Parathyroid adenoma (tissue), 2 donors: ENCODE data around the gene TNNI3.

Source experiments
- H2AFZ ChIP-seq: fragments of 300-600 bp; sonication (generic); one replicate; pipeline ENCODE4 v1.7.0; 2017; ENCODE audit warnings: antibody characterized with exemption, mild to moderate bottlenecking
- H3K27ac ChIP-seq: fragments of 300-600 bp; sonication (generic); one replicate; pipeline ENCODE4 v1.7.0; 2017
- H3K27me3 ChIP-seq: fragments of 300-600 bp; sonication (generic); one replicate; pipeline ENCODE4 v1.7.0; 2017; ENCODE audit warnings: low read length; ENCODE audit not compliant: control insufficient read depth, insufficient read depth
- H3K36me3 ChIP-seq: fragments of 300-600 bp; sonication (generic); one replicate; pipeline ENCODE4 v1.7.0; 2017; ENCODE audit warnings: low read length; ENCODE audit not compliant: control insufficient read depth, insufficient read depth
- H3K4me1 ChIP-seq: fragments of 300-600 bp; sonication (generic); one replicate; pipeline ENCODE4 v1.7.0; 2017; ENCODE audit warnings: control low read depth
- H3K4me2 ChIP-seq: fragments of 300-600 bp; sonication (generic); one replicate; pipeline ENCODE4 v1.7.0; 2017; ENCODE audit warnings: low read length
- H3K4me3 ChIP-seq: fragments of 300-600 bp; sonication (generic); one replicate; pipeline ENCODE4 v1.7.0; 2017; ENCODE audit warnings: low read depth, low read length
- H3K79me2 ChIP-seq: fragments of 300-600 bp; sonication (generic); one replicate; pipeline ENCODE4 v1.7.0; 2017; ENCODE audit warnings: control low read depth
- H3K9ac ChIP-seq: fragments of 300-600 bp; sonication (generic); one replicate; pipeline ENCODE4 v1.7.0; 2017; ENCODE audit warnings: mild to moderate bottlenecking
- H3K9me3 ChIP-seq: fragments of 300-600 bp; sonication (generic); one replicate; pipeline ENCODE4 v1.7.0; 2017; ENCODE audit warnings: low read length; ENCODE audit not compliant: control insufficient read depth
- TF ChIP-seq, protein P1 (sequence below): fragments of 300-600 bp; sonication (generic); IDR thresholded peaks from one replicate; pipeline ENCODE4 v1.7.0; 2017; ENCODE audit warnings: antibody characterized with exemption, mild to moderate bottlenecking
- donor health status: primary hyperparathyroidism.

Gene TNNI3

DNA sequence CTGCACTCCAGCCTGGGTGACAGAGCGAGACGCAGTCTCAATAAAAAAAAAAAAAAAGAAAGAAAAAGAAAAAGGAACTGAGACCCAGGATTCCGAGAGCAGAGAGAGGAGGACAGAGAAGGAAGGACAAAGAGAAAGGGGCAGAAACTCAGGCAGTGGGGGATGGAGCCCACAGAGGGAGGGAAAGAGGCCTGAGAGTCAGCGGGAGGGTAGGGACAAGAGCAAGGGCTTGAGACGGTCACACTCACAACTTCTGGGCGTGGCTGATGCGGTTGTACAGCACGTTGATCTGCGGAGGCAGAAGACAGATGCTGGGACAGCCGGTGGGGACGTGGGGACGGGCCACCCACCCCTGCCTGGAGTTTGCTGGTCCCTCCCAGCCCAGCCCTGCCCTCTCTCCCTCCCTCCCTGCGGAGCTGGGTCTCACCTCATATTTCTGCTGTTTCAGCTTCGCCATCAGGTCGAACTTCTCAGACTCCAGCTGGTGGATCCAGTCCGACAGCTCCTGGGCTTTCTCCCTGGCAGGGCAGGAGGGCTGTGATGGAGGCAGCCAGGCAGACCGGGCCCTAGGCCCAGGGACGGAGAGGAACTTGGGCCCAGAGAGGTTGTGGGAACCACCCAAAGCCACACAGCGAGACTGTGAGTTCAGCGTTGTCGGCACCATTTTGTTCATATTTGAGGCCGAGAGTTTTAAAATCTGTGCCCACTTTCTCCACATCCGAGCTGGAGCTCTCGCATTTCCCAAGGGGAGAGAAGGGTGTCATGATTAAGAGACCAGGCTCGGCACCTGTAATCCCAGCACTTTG, 23.7 kb downstream of the TNNI3 start:
- Histone ChIP-seq H3K27me3 (no peaks in the 10 kb centered on the region), H3K79me2 (no peaks in the 10 kb centered on the region), H3K4me1 (no peaks in the 10 kb centered on the region), H3K27ac (no peak overlapping the region), H3K9ac (no peak overlapping the region), H3K9me3 (no peaks in the 10 kb centered on the region), H2AFZ (peak overlapping the region; percentile 58), H3K4me2 (no peak overlapping the region), H3K4me3 (no peak overlapping the region), H3K36me3 (no peaks in the 10 kb centered on the region)
- TF ChIP-seq, protein P1, sequence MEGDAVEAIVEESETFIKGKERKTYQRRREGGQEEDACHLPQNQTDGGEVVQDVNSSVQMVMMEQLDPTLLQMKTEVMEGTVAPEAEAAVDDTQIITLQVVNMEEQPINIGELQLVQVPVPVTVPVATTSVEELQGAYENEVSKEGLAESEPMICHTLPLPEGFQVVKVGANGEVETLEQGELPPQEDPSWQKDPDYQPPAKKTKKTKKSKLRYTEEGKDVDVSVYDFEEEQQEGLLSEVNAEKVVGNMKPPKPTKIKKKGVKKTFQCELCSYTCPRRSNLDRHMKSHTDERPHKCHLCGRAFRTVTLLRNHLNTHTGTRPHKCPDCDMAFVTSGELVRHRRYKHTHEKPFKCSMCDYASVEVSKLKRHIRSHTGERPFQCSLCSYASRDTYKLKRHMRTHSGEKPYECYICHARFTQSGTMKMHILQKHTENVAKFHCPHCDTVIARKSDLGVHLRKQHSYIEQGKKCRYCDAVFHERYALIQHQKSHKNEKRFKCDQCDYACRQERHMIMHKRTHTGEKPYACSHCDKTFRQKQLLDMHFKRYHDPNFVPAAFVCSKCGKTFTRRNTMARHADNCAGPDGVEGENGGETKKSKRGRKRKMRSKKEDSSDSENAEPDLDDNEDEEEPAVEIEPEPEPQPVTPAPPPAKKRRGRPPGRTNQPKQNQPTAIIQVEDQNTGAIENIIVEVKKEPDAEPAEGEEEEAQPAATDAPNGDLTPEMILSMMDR = no peak

DNA sequence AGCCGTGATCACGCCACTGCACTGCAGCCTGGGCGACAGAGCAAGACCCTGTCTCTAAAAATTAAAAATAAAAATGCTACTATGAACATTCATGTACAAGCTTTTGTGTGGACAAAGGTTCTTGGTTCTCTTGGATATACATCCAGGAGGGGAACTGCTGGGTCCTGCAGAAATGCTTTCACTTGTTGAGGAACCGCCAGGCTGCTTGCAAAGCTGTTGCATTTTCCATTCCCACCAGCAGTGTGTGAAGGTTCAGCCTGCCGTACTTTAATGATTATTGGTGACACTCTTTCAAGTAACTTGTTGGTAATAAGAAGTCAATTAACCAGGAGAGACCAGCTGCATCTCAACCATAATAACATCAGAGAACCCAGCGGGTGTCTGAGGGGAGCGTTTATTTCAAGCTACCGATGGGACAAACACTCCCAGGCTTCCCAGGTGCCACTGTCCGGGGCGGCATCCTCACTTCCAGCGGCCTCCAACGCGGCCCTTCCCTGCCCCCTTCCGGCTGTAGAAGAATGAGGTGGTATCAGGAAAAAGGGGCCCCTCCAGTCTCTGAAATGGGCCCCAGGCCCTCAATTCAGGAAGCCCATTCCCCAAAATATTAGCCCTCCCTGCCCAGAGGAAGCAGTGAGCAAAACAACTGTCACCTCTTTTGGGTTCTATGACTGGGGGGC, 24.9 kb downstream of the TNNI3 start:
- Histone ChIP-seq H2AFZ (no peak overlapping the region), H3K4me3 (no peak overlapping the region), H3K79me2 (no peaks in the 10 kb centered on the region)

DNA sequence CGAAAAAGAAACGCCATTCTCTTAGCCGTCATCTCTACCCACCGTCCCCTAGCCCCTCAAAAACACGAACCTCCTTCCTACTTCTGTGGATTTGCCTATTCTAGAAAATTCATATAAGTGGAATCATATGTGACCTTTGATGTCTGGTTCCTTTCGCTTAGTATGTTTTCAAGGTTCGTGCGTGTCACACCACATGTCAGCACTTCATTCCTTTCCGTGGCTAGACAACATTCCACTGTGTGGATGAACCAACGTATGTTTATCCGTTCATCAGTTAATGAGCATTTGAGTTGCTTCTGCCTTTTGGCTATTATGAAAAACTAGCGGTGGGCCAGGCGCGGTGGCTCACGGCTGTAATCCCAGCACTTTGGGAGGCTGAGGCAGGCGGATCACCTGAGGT, 26.1 kb downstream of the TNNI3 start:
- Histone ChIP-seq H3K9me3 (no peaks in the 10 kb centered on the region), H3K4me1 (no peaks in the 10 kb centered on the region), H3K9ac (no peak overlapping the region), H3K4me3 (no peak overlapping the region), H3K27ac (no peak overlapping the region), H3K79me2 (no peaks in the 10 kb centered on the region), H3K27me3 (no peaks in the 10 kb centered on the region), H3K4me2 (no peak overlapping the region), H3K36me3 (no peaks in the 10 kb centered on the region), H2AFZ (no peak overlapping the region)
- TF ChIP-seq, protein P1 = no peak

More for the DNA sequence above, 24.9 kb downstream of the TNNI3 start:
- no peaks in the 10 kb centered on the region for H3K4me1 ChIP-seq
- H3K27ac ChIP-seq = no peak overlapping the region
- H3K27me3 ChIP-seq = no peaks in the 10 kb centered on the region
- H3K9ac ChIP-seq = no peak overlapping the region
- no peaks in the 10 kb centered on the region for H3K36me3 ChIP-seq
- TF ChIP-seq, protein P1 = peak; percentile 13
- no peaks in the 10 kb centered on the region for H3K9me3 ChIP-seq
- no peak overlapping the region for H3K4me2 ChIP-seq

DNA sequence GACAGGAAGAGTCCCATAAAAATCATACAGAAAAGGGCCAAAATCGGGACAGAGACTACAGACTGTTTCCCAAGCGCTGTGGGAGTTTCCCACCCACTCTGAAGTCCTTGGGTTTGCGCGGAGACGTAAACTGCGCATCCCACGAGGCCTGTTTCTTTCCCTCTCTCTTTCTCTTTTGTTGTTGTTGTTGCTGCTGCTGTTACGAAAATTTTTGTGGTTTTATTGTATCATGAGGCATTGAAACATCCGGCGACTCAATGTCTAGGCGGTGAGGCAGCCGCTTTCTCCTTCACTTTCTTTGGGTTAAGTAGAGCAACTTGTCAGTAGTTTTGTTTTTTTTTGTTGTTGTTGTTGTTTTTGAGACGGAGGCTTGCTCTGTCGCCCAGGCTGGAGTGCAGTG, 38.5 kb downstream of the TNNI3 start:
- H3K9ac ChIP-seq = no peak overlapping the region

More for the DNA sequence above, 38.5 kb downstream of the TNNI3 start:
- H3K4me1 ChIP-seq = peaks cover 11% of the 10 kb centered on the region
- H3K27ac ChIP-seq = no peak overlapping the region
- TF ChIP-seq, protein P1 = no peak
- H3K36me3 ChIP-seq = no peaks in the 10 kb centered on the region
- H3K27me3 ChIP-seq = no peaks in the 10 kb centered on the region
- no peak overlapping the region for H2AFZ ChIP-seq
- no peaks in the 10 kb centered on the region for H3K9me3 ChIP-seq
- H3K4me3 ChIP-seq = no peak overlapping the region
- peaks cover 22% of the 10 kb centered on the region for H3K79me2 ChIP-seq
- no peak overlapping the region for H3K4me2 ChIP-seq
